ENCODE measurements around the gene PAX8.

DNA sequence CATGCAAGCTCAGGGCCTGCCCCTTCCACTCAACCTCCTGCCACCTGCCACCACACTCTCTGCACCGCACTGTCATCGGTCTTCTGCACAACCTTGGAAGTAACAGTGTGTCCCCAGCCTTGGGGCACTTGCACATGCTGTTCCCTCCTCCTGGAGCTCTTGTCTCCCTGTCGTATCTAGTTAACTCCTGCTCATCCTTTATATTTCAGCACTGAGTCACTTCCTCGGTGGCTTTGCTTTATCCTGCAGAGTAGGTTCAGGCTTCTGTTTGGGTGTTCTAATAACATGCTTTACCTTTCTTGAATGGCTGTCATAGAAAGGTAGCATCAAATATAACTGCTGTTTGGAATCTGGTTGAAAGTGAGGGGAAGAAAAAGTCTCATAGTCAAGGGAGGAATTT is 25.3 kb downstream of the PAX8 start:
- TF ChIP-seq EZH2 (IDR thresholded peaks at IDR 0.05; ENCODE audit: low read length, missing control alignments): no peak
- TF ChIP-seq, protein P1, sequence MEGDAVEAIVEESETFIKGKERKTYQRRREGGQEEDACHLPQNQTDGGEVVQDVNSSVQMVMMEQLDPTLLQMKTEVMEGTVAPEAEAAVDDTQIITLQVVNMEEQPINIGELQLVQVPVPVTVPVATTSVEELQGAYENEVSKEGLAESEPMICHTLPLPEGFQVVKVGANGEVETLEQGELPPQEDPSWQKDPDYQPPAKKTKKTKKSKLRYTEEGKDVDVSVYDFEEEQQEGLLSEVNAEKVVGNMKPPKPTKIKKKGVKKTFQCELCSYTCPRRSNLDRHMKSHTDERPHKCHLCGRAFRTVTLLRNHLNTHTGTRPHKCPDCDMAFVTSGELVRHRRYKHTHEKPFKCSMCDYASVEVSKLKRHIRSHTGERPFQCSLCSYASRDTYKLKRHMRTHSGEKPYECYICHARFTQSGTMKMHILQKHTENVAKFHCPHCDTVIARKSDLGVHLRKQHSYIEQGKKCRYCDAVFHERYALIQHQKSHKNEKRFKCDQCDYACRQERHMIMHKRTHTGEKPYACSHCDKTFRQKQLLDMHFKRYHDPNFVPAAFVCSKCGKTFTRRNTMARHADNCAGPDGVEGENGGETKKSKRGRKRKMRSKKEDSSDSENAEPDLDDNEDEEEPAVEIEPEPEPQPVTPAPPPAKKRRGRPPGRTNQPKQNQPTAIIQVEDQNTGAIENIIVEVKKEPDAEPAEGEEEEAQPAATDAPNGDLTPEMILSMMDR (conservative IDR thresholded peaks at IDR 0.05 in 1 of 2, IDR thresholded peaks at IDR 0.05 in 1 of 2; ENCODE audit: low read depth in 1 of 2, low read length in 2 of 2): no peak
